ENCODE results near the gene TEX9.

- TF ChIP-seq CTCF (IDR thresholded peaks at IDR 0.05; ENCODE audit: low read depth, low read length) (no peak), EZH2phosphoT487 (IDR thresholded peaks at IDR 0.05; ENCODE audit: low read depth) (no peak)
Observed at GRCh38 chr15:56351353-56351752, 13.9 kb upstream of the TEX9 start.
